HepG2 (cell line): ENCODE data around the gene PADI1. TPM values are rescaled to one million over a fixed set of nuclear protein-coding genes. Genes with fewer than 3 reads are reported as not detected.
A peak's percentile ranks its signal among the peaks of the same experiment; 100 is the strongest.

Source experiments
- ATAC-seq: fragments of 200-7000 bp; cut with Tn5 transposase; 3 replicates; pipeline ENCODE4 v1.9.1; 2020; ENCODE audit warnings: mild to moderate bottlenecking, moderate library complexity
- BruUV-seq: library from RNA; stranded (reverse); fragments of 400-500 nt; replicated peaks from 2 replicates; lab custom pipeline; 2021; lab: Mats Ljungman, UMichigan
- CTCF ChIA-PET: fragments of 300-600 bp; formaldehyde crosslinking; extraction: SDS; loops from one replicate; lab custom pipeline; 2021; ENCODE audit warnings: low total read pairs, inconsistent platforms, low intra/inter-chr PET ratio; lab: Yijun Ruan, JAX
- POLR2A ChIA-PET: fragments of 350-600 bp; sonication (Branson Sonifier 250); formaldehyde crosslinking; loops from one replicate; lab custom pipeline; 2020; ENCODE audit warnings: antibody characterized with exemption, inconsistent platforms; lab: Yijun Ruan, JAX
- DNase-seq: peaks from one replicate; pipeline ENCODE4 v3.0.0-alpha.2; 2015; ENCODE audit warnings: low spot score
- FAIRE-seq: peaks from 3 replicates; lab custom pipeline; 2011; peaks lifted over from hg19 to GRCh38; lab: Jason Lieb, UNC
- H2AFZ ChIP-seq: one replicate; pipeline ENCODE4 v1.6.1; 2011; ENCODE audit warnings: low read length, inconsistent platforms
- H3K27ac ChIP-seq: fragments of 300-600 bp; 3 replicates; pipeline ENCODE4 v1.8.0; 2011; ENCODE audit warnings: mixed run types, mild to moderate bottlenecking, mixed read lengths, low read length, inconsistent platforms; ENCODE audit not compliant: insufficient read depth; ENCODE audit errors: extremely low read length
- H3K27me3 ChIP-seq, 2 experiments: fragments of 200-600 bp in 1 of 2; 2 replicates in 1 of 2; 3 replicates in 1 of 2; pipeline versions ENCODE4 v1.6.0 to v1.8.0; 2011; ENCODE audit warnings: low read length in 2 of 2, mild to moderate bottlenecking in 2 of 2, moderate library complexity in 2 of 2, inconsistent platforms in 1 of 2; ENCODE audit not compliant: insufficient read depth in 2 of 2, control insufficient read depth in 1 of 2
- H3K36me3 ChIP-seq, 2 experiments: fragments of 200-600 bp in 1 of 2; replicated peaks in 1 of 2; 2 replicates in 1 of 2; 3 replicates in 1 of 2; pipeline versions ENCODE4 v1.5.1 to v1.8.0; 2011; ENCODE audit warnings: low read length in 2 of 2, inconsistent platforms in 1 of 2; ENCODE audit not compliant: insufficient read depth in 2 of 2, control insufficient read depth in 1 of 2
- H3K4me1 ChIP-seq: 2 replicates; pipeline ENCODE4 v1.5.1; 2012; ENCODE audit warnings: low read length, inconsistent platforms; ENCODE audit not compliant: insufficient read depth
- H3K4me2 ChIP-seq: 2 replicates; pipeline ENCODE4 v1.6.0; 2011; ENCODE audit warnings: low read depth, low read length, inconsistent platforms
- H3K4me3 ChIP-seq, 3 experiments: fragments of 200-600 bp in 1 of 3; sonication (generic), shearing (Covaris generic) in 1 of 3; replicated peaks in 1 of 3; 2 replicates each; pipeline ENCODE4 v1.5.1; 2011 to 2016; ENCODE audit warnings: low read length in 3 of 3, inconsistent platforms in 2 of 3, low read depth in 2 of 3, mild to moderate bottlenecking in 2 of 3, control low read depth in 1 of 3, mixed read lengths in 1 of 3; ENCODE audit not compliant: insufficient read depth in 1 of 3
- H3K79me2 ChIP-seq: one replicate; pipeline ENCODE4 v1.6.1; 2011; ENCODE audit warnings: low read length, inconsistent platforms; ENCODE audit not compliant: insufficient read depth
- H3K9ac ChIP-seq: 2 replicates; pipeline ENCODE4 v1.6.0; 2011; ENCODE audit warnings: mild to moderate bottlenecking, low read depth, low read length, inconsistent platforms; ENCODE audit not compliant: insufficient read depth
- H3K9me3 ChIP-seq: 2 replicates; pipeline ENCODE4 v1.5.1; 2012; ENCODE audit warnings: mild to moderate bottlenecking, low read length
- H4K20me1 ChIP-seq: 2 replicates; pipeline ENCODE4 v1.6.0; 2011; ENCODE audit warnings: inconsistent platforms, mild to moderate bottlenecking, low read length, moderate library complexity; ENCODE audit not compliant: insufficient read depth
- BHLHE40 ChIP-seq: IDR thresholded peaks from 2 replicates; pipeline ENCODE4 v1.6.1; 2011; ENCODE audit warnings: low read length, improper control_type of control experiment
- FOXA3 ChIP-seq: IDR thresholded peaks from 2 replicates; pipeline ENCODE4 v1.6.1; 2016; ENCODE audit warnings: missing genetic modification reagents, missing compliant biosample characterization
- ZNF768 ChIP-seq: sonication (generic); formaldehyde crosslinking; IDR thresholded peaks from 2 replicates; pipeline ENCODE4 v1.4.0; 2020; ENCODE audit warnings: missing genetic modification reagents
- WGBS: methylation state at CpG from one replicate; pipeline ENCODE4 v1.1.6; 2017; ENCODE audit warnings: low lambda C conversion rate; 5-methylcytosine and 5-hydroxymethylcytosine counted together
- in situ Hi-C: cut with HindIII; loops from 2 replicates; pipeline ENCODE4 v1.10.0; 2017; ENCODE audit warnings: low pct_unique_long_range_greater_than_20kb; ENCODE audit not compliant: extremely low pct_ligation_motif_present
- intact Hi-C: fragments of 100-400 bp; cut with micrococcal nuclease; formaldehyde crosslinking; loops from one replicate; pipeline ENCODE4 v1.10.0; 2022; ENCODE audit not compliant: unreplicated experiment
- polyA plus RNA-seq, 8 experiments: library from polyadenylated mRNA; depleted of rRNA in 3 of 8; stranded (reverse) in 7 of 8; unstranded in 1 of 8; fragments of >200 nt; fragmentation: Illumina TruSeq in 4 of 8; extraction: Trizol in 4 of 8; gene quantifications; 2 replicates each; pipeline versions ENCODE4 v1.2.1 to v1.2.3, GENCODE V29; 2011 to 2016; ENCODE audit warnings: low read depth in 4 of 8, missing spikeins in 1 of 8, mixed read lengths in 1 of 8; ENCODE audit not compliant: insufficient read depth in 1 of 8
- total RNA-seq, 5 experiments: library from RNA; depleted of rRNA; stranded (reverse); fragments of >200 nt; fragmentation: Illumina TruSeq; extraction: Trizol; gene quantifications; 2 replicates each; pipeline ENCODE4 v1.2.3, GENCODE V29; 2016; ENCODE audit warnings: low read depth in 1 of 5
- TF ChIP-seq, protein P1 (sequence below): sonication (generic); formaldehyde crosslinking; IDR thresholded peaks from 2 replicates; pipeline ENCODE4 v1.5.0; 2020; ENCODE audit warnings: missing genetic modification reagents, mild to moderate bottlenecking, borderline replicate concordance
- TF ChIP-seq, protein P2 (sequence below): sonication (generic); formaldehyde crosslinking; conservative IDR thresholded peaks from 2 replicates; pipeline ENCODE4 v1.8.0; 2022; ENCODE audit warnings: mild to moderate bottlenecking, moderate library complexity, missing genetic modification reagents
- TF ChIP-seq, protein P3 (sequence below): sonication (generic); formaldehyde crosslinking; IDR thresholded peaks from 2 replicates; pipeline ENCODE4 v1.4.0; 2020; ENCODE audit warnings: missing genetic modification reagents, borderline replicate concordance
- TF ChIP-seq, protein P4 (sequence below), 2 experiments: sonication (generic) in 1 of 2; formaldehyde crosslinking in 1 of 2; IDR thresholded peaks; 2 replicates each; pipeline versions ENCODE4 v1.6.1 to v1.9.0; 2014 to 2022; ENCODE audit warnings: antibody characterized with exemption in 1 of 2, borderline replicate concordance in 1 of 2, inconsistent platforms in 1 of 2, low read depth in 1 of 2, missing genetic modification reagents in 1 of 2
- TF ChIP-seq, protein P5 (sequence below): IDR thresholded peaks from 2 replicates; pipeline ENCODE4 v1.6.1; 2016; ENCODE audit warnings: low read depth, control low read depth

PADI1 gene
- total and polyA plus RNA-seq, 2 of the 13 experiments (the other 11 are each of a cell fraction or from before 2014, with no cell fraction given) = not detected

DNA sequence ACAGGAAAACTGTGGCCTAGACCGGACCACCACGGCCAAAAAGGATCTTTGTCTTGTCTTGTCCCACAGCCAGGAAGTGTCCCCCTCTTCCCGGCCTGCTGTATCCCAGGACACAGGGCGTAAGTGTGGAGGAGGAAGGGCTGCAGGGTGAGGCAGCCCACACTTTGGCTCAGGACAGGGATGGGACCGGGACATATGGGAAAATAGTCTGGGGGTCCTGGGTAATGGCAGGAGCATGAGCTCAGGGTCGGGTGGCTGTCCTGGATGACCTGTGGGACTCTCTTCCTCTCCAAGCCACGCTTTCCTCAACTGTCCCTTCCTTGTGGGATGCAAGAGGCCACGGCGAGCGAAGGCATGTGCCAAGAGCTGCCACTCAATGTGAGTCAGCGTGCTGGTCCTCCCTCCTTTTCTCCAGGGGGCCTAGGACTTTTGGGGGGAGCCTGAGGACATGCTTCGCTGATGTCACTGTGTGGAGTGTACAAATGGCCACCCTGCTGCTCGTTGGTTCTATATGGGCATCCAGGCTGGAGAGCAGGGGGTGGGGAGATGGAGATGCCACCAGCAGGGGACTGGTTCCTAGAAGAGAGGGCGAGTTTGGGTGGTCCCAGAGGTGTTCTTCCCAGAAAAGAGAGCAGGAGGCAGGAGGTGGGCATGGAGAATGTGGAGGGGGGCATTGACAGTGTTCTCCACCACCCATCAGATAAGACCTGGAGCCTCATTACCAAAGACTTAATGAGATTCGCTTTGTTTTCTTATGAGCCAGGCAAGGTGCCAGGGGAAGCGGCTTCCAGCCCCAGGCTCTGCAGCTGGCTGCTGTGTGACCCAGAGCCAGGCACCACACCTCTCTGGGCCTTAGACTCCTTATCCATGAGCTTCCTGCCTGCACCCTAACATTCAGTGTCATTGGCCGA is 11.5 kb upstream of the PADI1 start:
- no peaks in the 10 kb centered on the region for H4K20me1 ChIP-seq
- BruUV-seq = no TSS peak
- FAIRE-seq = no peak
- no peak overlapping the region for H3K27ac ChIP-seq
- H3K9me3 ChIP-seq = peaks cover 6% of the 10 kb centered on the region; the same call in 1 of the 2 replicates
- in situ Hi-C loops = no loop called here
- no peak overlapping the region for H2AFZ ChIP-seq
- no peaks in the 10 kb centered on the region for H3K36me3 ChIP-seq
- 20% methylated on average over 5 of the region's 17 CpGs for WGBS
- H3K9ac ChIP-seq = no peak overlapping the region
- no peak overlapping the region for H3K4me2 ChIP-seq
- intact Hi-C loops = no loop called here
- no peaks in the 10 kb centered on the region for H3K79me2 ChIP-seq
- no peaks in the 10 kb centered on the region for H3K4me1 ChIP-seq
- ATAC-seq = no peak
- DNase-seq = no peak
- ChIA-PET POLR2A (no interaction called here), CTCF (no interaction called here)
- H3K4me3 ChIP-seq = no peak overlapping the region
- H3K27me3 ChIP-seq = peaks cover 0 to 4% of the 10 kb centered on the region in 2 experiments; a peak in 1 of 5 replicates
- TF ChIP-seq, protein P1, sequence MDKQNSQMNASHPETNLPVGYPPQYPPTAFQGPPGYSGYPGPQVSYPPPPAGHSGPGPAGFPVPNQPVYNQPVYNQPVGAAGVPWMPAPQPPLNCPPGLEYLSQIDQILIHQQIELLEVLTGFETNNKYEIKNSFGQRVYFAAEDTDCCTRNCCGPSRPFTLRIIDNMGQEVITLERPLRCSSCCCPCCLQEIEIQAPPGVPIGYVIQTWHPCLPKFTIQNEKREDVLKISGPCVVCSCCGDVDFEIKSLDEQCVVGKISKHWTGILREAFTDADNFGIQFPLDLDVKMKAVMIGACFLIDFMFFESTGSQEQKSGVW (CRISPR knock-in tag) = no peak
- TF ChIP-seq, protein P2, sequence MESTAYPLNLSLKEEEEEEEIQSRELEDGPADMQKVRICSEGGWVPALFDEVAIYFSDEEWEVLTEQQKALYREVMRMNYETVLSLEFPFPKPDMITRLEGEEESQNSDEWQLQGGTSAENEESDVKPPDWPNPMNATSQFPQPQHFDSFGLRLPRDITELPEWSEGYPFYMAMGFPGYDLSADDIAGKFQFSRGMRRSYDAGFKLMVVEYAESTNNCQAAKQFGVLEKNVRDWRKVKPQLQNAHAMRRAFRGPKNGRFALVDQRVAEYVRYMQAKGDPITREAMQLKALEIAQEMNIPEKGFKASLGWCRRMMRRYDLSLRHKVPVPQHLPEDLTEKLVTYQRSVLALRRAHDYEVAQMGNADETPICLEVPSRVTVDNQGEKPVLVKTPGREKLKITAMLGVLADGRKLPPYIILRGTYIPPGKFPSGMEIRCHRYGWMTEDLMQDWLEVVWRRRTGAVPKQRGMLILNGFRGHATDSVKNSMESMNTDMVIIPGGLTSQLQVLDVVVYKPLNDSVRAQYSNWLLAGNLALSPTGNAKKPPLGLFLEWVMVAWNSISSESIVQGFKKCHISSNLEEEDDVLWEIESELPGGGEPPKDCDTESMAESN (CRISPR knock-in tag) = no peak
- TF ChIP-seq, protein P3, sequence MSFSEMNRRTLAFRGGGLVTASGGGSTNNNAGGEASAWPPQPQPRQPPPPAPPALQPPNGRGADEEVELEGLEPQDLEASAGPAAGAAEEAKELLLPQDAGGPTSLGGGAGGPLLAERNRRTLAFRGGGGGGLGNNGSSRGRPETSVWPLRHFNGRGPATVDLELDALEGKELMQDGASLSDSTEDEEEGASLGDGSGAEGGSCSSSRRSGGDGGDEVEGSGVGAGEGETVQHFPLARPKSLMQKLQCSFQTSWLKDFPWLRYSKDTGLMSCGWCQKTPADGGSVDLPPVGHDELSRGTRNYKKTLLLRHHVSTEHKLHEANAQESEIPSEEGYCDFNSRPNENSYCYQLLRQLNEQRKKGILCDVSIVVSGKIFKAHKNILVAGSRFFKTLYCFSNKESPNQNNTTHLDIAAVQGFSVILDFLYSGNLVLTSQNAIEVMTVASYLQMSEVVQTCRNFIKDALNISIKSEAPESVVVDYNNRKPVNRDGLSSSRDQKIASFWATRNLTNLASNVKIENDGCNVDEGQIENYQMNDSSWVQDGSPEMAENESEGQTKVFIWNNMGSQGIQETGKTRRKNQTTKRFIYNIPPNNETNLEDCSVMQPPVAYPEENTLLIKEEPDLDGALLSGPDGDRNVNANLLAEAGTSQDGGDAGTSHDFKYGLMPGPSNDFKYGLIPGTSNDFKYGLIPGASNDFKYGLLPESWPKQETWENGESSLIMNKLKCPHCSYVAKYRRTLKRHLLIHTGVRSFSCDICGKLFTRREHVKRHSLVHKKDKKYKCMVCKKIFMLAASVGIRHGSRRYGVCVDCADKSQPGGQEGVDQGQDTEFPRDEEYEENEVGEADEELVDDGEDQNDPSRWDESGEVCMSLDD (CRISPR knock-in tag) = no peak
- no peak for TF ChIP-seq FOXA3 (CRISPR knock-in tag)
- TF ChIP-seq ZNF768 (CRISPR knock-in tag) = peak; percentile 83
- no peak for TF ChIP-seq BHLHE40
- TF ChIP-seq, protein P4, sequence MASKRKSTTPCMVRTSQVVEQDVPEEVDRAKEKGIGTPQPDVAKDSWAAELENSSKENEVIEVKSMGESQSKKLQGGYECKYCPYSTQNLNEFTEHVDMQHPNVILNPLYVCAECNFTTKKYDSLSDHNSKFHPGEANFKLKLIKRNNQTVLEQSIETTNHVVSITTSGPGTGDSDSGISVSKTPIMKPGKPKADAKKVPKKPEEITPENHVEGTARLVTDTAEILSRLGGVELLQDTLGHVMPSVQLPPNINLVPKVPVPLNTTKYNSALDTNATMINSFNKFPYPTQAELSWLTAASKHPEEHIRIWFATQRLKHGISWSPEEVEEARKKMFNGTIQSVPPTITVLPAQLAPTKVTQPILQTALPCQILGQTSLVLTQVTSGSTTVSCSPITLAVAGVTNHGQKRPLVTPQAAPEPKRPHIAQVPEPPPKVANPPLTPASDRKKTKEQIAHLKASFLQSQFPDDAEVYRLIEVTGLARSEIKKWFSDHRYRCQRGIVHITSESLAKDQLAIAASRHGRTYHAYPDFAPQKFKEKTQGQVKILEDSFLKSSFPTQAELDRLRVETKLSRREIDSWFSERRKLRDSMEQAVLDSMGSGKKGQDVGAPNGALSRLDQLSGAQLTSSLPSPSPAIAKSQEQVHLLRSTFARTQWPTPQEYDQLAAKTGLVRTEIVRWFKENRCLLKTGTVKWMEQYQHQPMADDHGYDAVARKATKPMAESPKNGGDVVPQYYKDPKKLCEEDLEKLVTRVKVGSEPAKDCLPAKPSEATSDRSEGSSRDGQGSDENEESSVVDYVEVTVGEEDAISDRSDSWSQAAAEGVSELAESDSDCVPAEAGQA (IDR thresholded peaks at IDR 0.05; ENCODE audit: low read depth) = no peak
- TF ChIP-seq, protein P4 (CRISPR knock-in tag; IDR thresholded peaks at IDR 0.05; ENCODE audit: borderline replicate concordance) = no peak
- TF ChIP-seq, protein P5, sequence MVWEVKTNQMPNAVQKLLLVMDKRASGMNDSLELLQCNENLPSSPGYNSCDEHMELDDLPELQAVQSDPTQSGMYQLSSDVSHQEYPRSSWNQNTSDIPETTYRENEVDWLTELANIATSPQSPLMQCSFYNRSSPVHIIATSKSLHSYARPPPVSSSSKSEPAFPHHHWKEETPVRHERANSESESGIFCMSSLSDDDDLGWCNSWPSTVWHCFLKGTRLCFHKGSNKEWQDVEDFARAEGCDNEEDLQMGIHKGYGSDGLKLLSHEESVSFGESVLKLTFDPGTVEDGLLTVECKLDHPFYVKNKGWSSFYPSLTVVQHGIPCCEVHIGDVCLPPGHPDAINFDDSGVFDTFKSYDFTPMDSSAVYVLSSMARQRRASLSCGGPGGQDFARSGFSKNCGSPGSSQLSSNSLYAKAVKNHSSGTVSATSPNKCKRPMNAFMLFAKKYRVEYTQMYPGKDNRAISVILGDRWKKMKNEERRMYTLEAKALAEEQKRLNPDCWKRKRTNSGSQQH (CRISPR knock-in tag) = no peak
